GM23248 (cell line): ENCODE measurements around the gene NPAS3.

Experiments used
- EZH2 ChIP-seq: fragments of 200-600 bp; sonication (generic); IDR thresholded peaks from 2 replicates; pipeline ENCODE4 v1.6.1; 2018; ENCODE audit warnings: antibody characterized with exemption, mild to moderate bottlenecking; ENCODE audit not compliant: insufficient read depth, poor library complexity, severe bottlenecking
- EZH2phosphoT487 ChIP-seq: fragments of 200-600 bp; sonication (generic); IDR thresholded peaks from 2 replicates; pipeline ENCODE4 v1.6.1; 2018; ENCODE audit warnings: antibody characterized with exemption, moderate library complexity, mild to moderate bottlenecking, low read depth; ENCODE audit not compliant: insufficient read depth

- TF ChIP-seq EZH2phosphoT487 (no peak), EZH2 (no peak)
Observed at GRCh38 chr14:33165144-33165925, 226.7 kb downstream of the NPAS3 start.
